ENCODE data around the gene CDC42BPB.

DNA sequence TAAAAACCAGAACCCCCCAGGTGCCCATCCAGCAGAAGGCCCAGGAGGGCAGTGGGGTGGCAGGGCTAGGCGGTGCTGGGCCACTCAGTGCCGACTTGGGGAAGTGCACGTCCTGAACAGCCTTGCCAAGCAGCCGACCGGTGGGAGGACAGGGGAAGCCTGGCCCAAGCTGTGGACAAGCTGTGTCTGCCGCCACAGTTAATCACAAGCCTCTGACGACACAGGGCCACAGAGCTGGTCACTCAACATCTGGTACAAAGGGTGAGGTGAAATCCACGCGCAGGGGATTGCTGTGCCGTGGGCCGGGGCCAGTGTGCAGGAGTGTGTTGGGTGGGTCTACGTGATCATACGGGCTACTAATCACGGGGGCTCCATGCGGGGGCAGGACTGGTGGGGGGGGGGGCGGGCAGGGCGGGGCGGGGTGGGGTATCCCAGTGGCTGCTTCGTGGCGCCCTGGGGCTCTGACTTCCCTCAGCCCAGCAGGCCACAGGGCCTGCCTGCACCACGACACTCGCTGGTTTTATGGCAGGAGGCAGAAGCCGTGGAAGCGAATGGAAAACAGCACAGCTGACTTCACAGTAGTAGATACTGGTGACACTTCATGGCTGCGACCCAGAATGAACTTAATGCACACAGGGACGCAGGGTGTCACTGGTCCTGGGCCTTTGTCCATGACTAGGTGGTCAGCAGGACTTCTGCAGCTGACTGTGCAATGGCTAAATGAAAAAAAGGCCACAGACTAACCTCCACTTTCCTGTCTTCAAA lies 124.7 kb downstream of the CDC42BPB start:
- TF ChIP-seq EP300 (IDR thresholded peaks at IDR 0.05; ENCODE audit: low read depth in 2 of 2, low read length in 2 of 2) (no peak), EP300 (CRISPR knock-in tag; IDR thresholded peaks at IDR 0.05; ENCODE audit: borderline replicate concordance) (no peak), HNRNPK (IDR thresholded peaks at IDR 0.05; ENCODE audit: low read depth, low read length, poor library complexity, severe bottlenecking) (no peak), IRF9 (CRISPR knock-in tag; IDR thresholded peaks at IDR 0.05; ENCODE audit: borderline replicate concordance) (no peak), ZNF101 (CRISPR knock-in tag; IDR thresholded peaks at IDR 0.05; ENCODE audit: borderline replicate concordance, low read depth) (no peak), POLR2A (IDR thresholded peaks at IDR 0.05; ENCODE audit: insufficient read depth in 1 of 2, low read depth in 2 of 2, low read length in 2 of 2) (no peak), ZNF274 (CRISPR knock-in tag; IDR thresholded peaks at IDR 0.05) (no peak), POLR2G (IDR thresholded peaks at IDR 0.05; ENCODE audit: low read depth, low read length) (no peak), ARNTL (CRISPR knock-in tag; IDR thresholded peaks at IDR 0.05) (no peak), JUNB (CRISPR knock-in tag; IDR thresholded peaks at IDR 0.05; ENCODE audit: borderline replicate concordance) (no peak), EZH2 (conservative IDR thresholded peaks at IDR 0.05; ENCODE audit: low read depth, low read length) (no peak), POLR2AphosphoS5 (IDR thresholded peaks at IDR 0.05; ENCODE audit: low read depth, low read length) (0 out of 2 replicates have a peak, but pooled peaks have one; percentile 20)
- TF ChIP-seq, protein P1, sequence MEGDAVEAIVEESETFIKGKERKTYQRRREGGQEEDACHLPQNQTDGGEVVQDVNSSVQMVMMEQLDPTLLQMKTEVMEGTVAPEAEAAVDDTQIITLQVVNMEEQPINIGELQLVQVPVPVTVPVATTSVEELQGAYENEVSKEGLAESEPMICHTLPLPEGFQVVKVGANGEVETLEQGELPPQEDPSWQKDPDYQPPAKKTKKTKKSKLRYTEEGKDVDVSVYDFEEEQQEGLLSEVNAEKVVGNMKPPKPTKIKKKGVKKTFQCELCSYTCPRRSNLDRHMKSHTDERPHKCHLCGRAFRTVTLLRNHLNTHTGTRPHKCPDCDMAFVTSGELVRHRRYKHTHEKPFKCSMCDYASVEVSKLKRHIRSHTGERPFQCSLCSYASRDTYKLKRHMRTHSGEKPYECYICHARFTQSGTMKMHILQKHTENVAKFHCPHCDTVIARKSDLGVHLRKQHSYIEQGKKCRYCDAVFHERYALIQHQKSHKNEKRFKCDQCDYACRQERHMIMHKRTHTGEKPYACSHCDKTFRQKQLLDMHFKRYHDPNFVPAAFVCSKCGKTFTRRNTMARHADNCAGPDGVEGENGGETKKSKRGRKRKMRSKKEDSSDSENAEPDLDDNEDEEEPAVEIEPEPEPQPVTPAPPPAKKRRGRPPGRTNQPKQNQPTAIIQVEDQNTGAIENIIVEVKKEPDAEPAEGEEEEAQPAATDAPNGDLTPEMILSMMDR (CRISPR knock-in tag; IDR thresholded peaks at IDR 0.05): no peak
